Trophoblast cell (in vitro differentiated cells and primary cell): ENCODE data around the gene ADAM30.

ENCODE experiments used
- DNase-seq, 2 donors: peaks; one replicate each; pipeline ENCODE4 v3.0.0-alpha.2; 2016
- H2AFZ ChIP-seq: 2 replicates; pipeline ENCODE4 v1.6.1; 2013; ENCODE audit warnings: low read length, moderate library complexity, mild to moderate bottlenecking; ENCODE audit not compliant: insufficient read depth, poor library complexity
- H2AK5ac ChIP-seq: 2 replicates; pipeline ENCODE4 v1.6.1; 2013; ENCODE audit warnings: mild to moderate bottlenecking, low read length
- H2BK120ac ChIP-seq: 2 replicates; pipeline ENCODE4 v1.6.1; 2013; ENCODE audit warnings: low read length, mild to moderate bottlenecking, moderate library complexity; ENCODE audit not compliant: insufficient read depth, poor library complexity
- H2BK12ac ChIP-seq: 2 replicates; pipeline ENCODE4 v1.6.1; 2013; ENCODE audit warnings: mild to moderate bottlenecking, low read length, moderate library complexity
- H2BK5ac ChIP-seq: 2 replicates; pipeline ENCODE4 v1.6.1; 2013; ENCODE audit warnings: low read length, low read depth, moderate library complexity, mild to moderate bottlenecking; ENCODE audit not compliant: poor library complexity
- H3K14ac ChIP-seq: 2 replicates; pipeline ENCODE4 v1.6.1; 2013; ENCODE audit warnings: mild to moderate bottlenecking, low read length
- H3K18ac ChIP-seq: 2 replicates; pipeline ENCODE4 v1.6.1; 2013; ENCODE audit warnings: mild to moderate bottlenecking, low read length
- H3K23ac ChIP-seq: 2 replicates; pipeline ENCODE4 v1.6.1; 2013; ENCODE audit warnings: low read length
- H3K27ac ChIP-seq: 2 replicates; pipeline ENCODE4 v1.5.1; 2013; ENCODE audit warnings: low read depth, mild to moderate bottlenecking, inconsistent platforms, low read length, moderate library complexity
- H3K27me3 ChIP-seq: 2 replicates; pipeline ENCODE4 v1.6.1; 2013; ENCODE audit warnings: inconsistent platforms, mild to moderate bottlenecking, low read length, moderate library complexity; ENCODE audit not compliant: insufficient read depth
- H3K36me3 ChIP-seq, 2 experiments: 1 replicate in 1 of 2; 2 replicates in 1 of 2; pipeline ENCODE4 v1.6.1; 2013; ENCODE audit warnings: low read length in 2 of 2, mild to moderate bottlenecking in 2 of 2, moderate library complexity in 1 of 2; ENCODE audit not compliant: insufficient read depth in 2 of 2, control insufficient read depth in 1 of 2
- H3K4ac ChIP-seq: 2 replicates; pipeline ENCODE4 v1.6.1; 2013; ENCODE audit warnings: low read depth, mild to moderate bottlenecking, low read length, moderate library complexity
- H3K4me1 ChIP-seq, 2 experiments: 1 replicate in 1 of 2; 2 replicates in 1 of 2; pipeline ENCODE4 v1.6.1; 2013; ENCODE audit warnings: low read length in 2 of 2, mild to moderate bottlenecking in 2 of 2, moderate library complexity in 1 of 2; ENCODE audit not compliant: insufficient read depth in 2 of 2, control insufficient read depth in 1 of 2
- H3K4me2 ChIP-seq: 2 replicates; pipeline ENCODE4 v1.6.1; 2013; ENCODE audit warnings: inconsistent platforms, mild to moderate bottlenecking, low read length, moderate library complexity
- H3K4me3 ChIP-seq: 2 replicates; pipeline ENCODE4 v1.5.1; 2013; ENCODE audit warnings: mild to moderate bottlenecking, low read depth, low read length, inconsistent platforms
- H3K79me1 ChIP-seq: one replicate; pipeline ENCODE4 v1.6.1; 2013; ENCODE audit warnings: low read length
- H3K79me2 ChIP-seq: 2 replicates; pipeline ENCODE4 v1.6.1; 2013; ENCODE audit warnings: low read length, mild to moderate bottlenecking; ENCODE audit not compliant: control insufficient read depth, insufficient read depth, poor library complexity
- H3K9ac ChIP-seq: 2 replicates; pipeline ENCODE4 v1.6.1; 2013; ENCODE audit warnings: mild to moderate bottlenecking, low read length
- H3K9me3 ChIP-seq: 2 replicates; pipeline ENCODE4 v1.6.1; 2013; ENCODE audit warnings: low read depth, mild to moderate bottlenecking, control low read depth, inconsistent platforms, low read length; ENCODE audit not compliant: insufficient read depth
- H4K12ac ChIP-seq: 2 replicates; pipeline ENCODE4 v1.6.1; 2013; ENCODE audit warnings: low read depth, mild to moderate bottlenecking, low read length, moderate library complexity
- H4K8ac ChIP-seq: 2 replicates; pipeline ENCODE4 v1.6.1; 2013; ENCODE audit warnings: low read depth, mild to moderate bottlenecking, low read length, moderate library complexity
- H4K91ac ChIP-seq: one replicate; pipeline ENCODE4 v1.6.1; 2013; ENCODE audit warnings: low read depth, mild to moderate bottlenecking, low read length, moderate library complexity
- WGBS: extraction: QIAGEN DNeasy Blood & Tissue Kit; methylation state at CpG from one replicate; pipeline ENCODE4 v1.1.7; 2013; ENCODE audit warnings: missing lambda C conversion rate; ENCODE audit not compliant: insufficient read length, insufficient coverage; ENCODE audit errors: extremely low coverage; 5-methylcytosine and 5-hydroxymethylcytosine counted together

ADAM30 gene

DNA sequence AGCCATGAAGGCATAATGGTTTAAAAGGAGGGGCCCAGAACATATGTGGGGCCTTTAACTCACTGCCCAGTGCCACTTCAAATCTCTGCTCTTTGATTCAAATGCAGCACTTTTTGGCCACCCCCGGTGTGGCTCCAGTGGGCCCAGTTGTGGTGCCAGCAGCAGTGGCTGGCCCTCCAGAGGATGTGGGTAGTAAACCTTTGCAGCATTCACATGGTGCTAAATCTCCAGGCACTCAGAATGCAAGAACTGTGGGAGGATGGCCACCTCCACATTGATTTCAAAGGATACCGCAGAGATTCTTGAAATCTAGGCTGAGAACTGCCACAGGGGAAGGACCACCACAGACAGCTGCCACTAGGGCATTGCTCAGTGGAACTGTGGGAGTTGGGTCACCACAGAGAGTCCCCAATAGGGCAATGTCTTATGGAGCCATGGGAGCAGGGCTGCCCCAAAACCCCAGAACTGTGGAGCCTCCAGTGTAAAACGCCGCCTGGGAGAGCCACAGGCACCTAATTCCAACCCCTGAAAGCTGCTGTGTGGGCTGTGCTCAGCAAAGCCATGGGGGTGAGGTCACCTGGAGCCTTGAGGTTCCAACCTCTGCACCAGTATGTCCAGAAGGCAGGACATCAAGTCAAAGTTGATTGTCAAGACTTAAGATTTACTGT, 6.6 kb upstream of the ADAM30 start:
- H2BK5ac ChIP-seq: no peak overlapping the region

DNA sequence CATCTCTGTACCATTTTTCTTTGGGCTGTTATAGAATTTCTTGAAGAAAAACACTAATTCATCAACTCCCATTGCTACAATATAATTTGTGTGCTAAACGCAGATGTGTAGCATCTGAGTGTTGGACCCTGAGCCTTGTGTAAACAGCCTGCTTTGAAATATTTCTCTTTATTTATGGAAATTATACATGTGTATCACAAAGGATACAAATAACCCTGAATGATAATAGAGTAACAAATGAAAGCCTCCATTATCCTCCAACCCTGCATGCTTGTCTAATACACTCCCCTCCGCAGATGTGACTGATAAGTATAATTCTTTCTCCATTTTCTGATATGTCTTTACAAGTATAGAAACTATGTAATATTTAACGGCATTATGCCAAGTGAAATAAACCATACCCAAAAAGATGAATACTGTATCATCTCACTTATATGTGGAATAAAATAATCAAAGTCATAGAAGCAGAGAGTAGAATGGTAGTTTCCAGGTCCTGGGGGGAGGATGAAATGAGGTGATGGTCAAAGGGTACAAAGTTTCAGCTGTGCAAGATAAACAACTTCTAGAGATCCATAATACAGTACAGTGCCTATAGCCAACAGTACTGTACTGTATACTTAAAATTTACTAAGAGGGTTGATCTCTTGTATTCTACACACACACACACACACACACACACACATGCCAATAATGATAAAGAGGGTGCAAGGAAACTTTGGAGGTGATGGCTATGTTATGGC, 2.8 kb upstream of the ADAM30 start:
- no peak for DNase-seq
- Histone ChIP-seq H2BK5ac (no peak overlapping the region), H2BK120ac (no peak overlapping the region), H4K12ac (no peak overlapping the region), H4K8ac (no peak overlapping the region), H3K4me2 (no peak overlapping the region), H3K4me3 (no peak overlapping the region), H3K9me3 (no peaks in the 10 kb centered on the region), H2AFZ (no peak overlapping the region), H3K79me1 (no peaks in the 10 kb centered on the region), H3K18ac (no peak overlapping the region), H3K36me3 (no peaks in the 10 kb centered on the region), H2AK5ac (no peak overlapping the region), H4K91ac (no peak overlapping the region), H3K27ac (no peak overlapping the region), H3K4me1 (no peaks in the 10 kb centered on the region), H3K9ac (no peak overlapping the region), H2BK12ac (no peak overlapping the region), H3K4ac (no peak overlapping the region), H3K27me3 (no peaks in the 10 kb centered on the region), H3K79me2 (no peaks in the 10 kb centered on the region), H3K14ac (no peak overlapping the region), H3K23ac (no peak overlapping the region)
- no CpG with 5 or more reads among the region's 3 CpGs for WGBS

More for the DNA sequence above, 6.6 kb upstream of the ADAM30 start:
- Histone ChIP-seq H3K4me1 (no peaks in the 10 kb centered on the region), H4K8ac (no peak overlapping the region), H3K4me3 (no peak overlapping the region), H2BK12ac (no peak overlapping the region), H3K18ac (no peak overlapping the region), H4K12ac (no peak overlapping the region), H3K27me3 (no peaks in the 10 kb centered on the region), H3K23ac (no peak overlapping the region), H2AFZ (no peak overlapping the region), H3K14ac (no peak overlapping the region), H3K4ac (no peak overlapping the region), H3K27ac (no peak overlapping the region), H2BK120ac (no peak overlapping the region), H3K9ac (no peak overlapping the region), H3K36me3 (no peaks in the 10 kb centered on the region), H3K4me2 (no peak overlapping the region), H3K79me1 (no peaks in the 10 kb centered on the region), H3K9me3 (peaks cover 6% of the 10 kb centered on the region), H4K91ac (no peak overlapping the region), H2AK5ac (no peak overlapping the region), H3K79me2 (no peaks in the 10 kb centered on the region)
- no CpG with 5 or more reads among the region's 4 CpGs for WGBS
- DNase-seq: no peak

DNA sequence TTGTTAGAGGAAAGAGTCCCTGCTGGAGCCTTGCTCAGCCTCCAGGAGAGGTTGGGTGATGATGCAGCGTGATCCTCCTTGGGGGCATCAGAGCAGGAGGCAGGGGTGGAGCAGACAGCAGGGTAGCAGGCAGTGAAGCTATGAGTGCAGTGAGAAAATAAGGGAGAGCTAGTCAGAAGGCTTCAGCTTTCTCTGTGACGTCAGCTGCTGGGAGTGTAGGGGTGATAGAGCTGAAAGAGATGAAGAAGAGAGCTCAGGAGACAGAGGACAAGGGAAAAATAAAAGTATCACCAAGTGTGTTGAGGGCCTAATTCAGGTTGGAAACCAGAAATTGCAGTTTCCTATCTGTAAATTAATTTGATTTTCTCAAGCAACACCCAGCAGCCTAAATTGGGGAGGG, 2.2 kb upstream of the ADAM30 start:
- Histone ChIP-seq H3K79me2 (no peaks in the 10 kb centered on the region), H2BK120ac (no peak overlapping the region), H4K12ac (no peak overlapping the region), H3K18ac (no peak overlapping the region), H3K4me3 (no peak overlapping the region), H3K4me2 (no peak overlapping the region), H3K4me1 (no peaks in the 10 kb centered on the region), H2BK5ac (no peak overlapping the region), H4K8ac (no peak overlapping the region), H3K23ac (no peak overlapping the region), H2AK5ac (no peak overlapping the region), H3K36me3 (no peaks in the 10 kb centered on the region), H3K4ac (no peak overlapping the region), H3K79me1 (no peaks in the 10 kb centered on the region), H3K27ac (no peak overlapping the region), H3K9me3 (no peaks in the 10 kb centered on the region), H2BK12ac (no peak overlapping the region), H3K9ac (no peak overlapping the region), H4K91ac (no peak overlapping the region), H2AFZ (no peak overlapping the region), H3K27me3 (no peaks in the 10 kb centered on the region), H3K14ac (no peak overlapping the region)
- no CpG with 5 or more reads among the region's 2 CpGs for WGBS
- DNase-seq: no peak

DNA sequence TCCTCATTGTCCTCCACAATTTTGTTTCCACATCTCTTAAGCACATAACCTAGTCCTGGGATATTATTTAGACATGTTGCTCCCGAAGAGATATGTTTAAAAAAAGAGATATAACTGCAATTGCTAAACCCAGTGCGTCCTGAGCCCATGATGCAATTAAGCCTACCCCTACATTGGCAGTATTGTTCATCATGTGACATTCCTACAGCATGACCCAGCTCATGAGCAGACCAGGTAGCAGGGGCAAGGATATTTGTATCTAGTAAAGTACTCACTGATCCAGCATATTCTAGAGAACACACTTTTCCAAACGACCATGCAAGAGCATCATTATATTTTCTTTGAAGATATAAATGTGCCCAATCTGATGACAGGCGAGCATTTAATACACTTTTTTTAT, 1.2 kb downstream of the ADAM30 start:
- H3K4me1 ChIP-seq: no peaks in the 10 kb centered on the region
- no peak overlapping the region for H3K9ac ChIP-seq
- H3K36me3 ChIP-seq: no peaks in the 10 kb centered on the region
- no peak overlapping the region for H3K4ac ChIP-seq
- no peaks in the 10 kb centered on the region for H3K27me3 ChIP-seq
- no peak overlapping the region for H3K27ac ChIP-seq
- H3K79me1 ChIP-seq: no peaks in the 10 kb centered on the region
- no peak overlapping the region for H4K12ac ChIP-seq
- no peak overlapping the region for H2BK120ac ChIP-seq
- no peak overlapping the region for H2BK5ac ChIP-seq
- no peaks in the 10 kb centered on the region for H3K79me2 ChIP-seq
- H4K8ac ChIP-seq: no peak overlapping the region
- no peak overlapping the region for H4K91ac ChIP-seq
- peak; percentile 11 to 58 for DNase-seq
- no CpG with 5 or more reads among the region's 4 CpGs for WGBS
- no peak overlapping the region for H3K14ac ChIP-seq
- H3K9me3 ChIP-seq: no peaks in the 10 kb centered on the region
- no peak overlapping the region for H3K18ac ChIP-seq
- no peak overlapping the region for H2AK5ac ChIP-seq
- no peak overlapping the region for H2BK12ac ChIP-seq
- H3K4me3 ChIP-seq: no peak overlapping the region
- no peak overlapping the region for H3K23ac ChIP-seq
- no peak overlapping the region for H3K4me2 ChIP-seq
- H2AFZ ChIP-seq: no peak overlapping the region
